ENCODE results near the gene B4GALT6.

The B4GALT6 gene

DNA sequence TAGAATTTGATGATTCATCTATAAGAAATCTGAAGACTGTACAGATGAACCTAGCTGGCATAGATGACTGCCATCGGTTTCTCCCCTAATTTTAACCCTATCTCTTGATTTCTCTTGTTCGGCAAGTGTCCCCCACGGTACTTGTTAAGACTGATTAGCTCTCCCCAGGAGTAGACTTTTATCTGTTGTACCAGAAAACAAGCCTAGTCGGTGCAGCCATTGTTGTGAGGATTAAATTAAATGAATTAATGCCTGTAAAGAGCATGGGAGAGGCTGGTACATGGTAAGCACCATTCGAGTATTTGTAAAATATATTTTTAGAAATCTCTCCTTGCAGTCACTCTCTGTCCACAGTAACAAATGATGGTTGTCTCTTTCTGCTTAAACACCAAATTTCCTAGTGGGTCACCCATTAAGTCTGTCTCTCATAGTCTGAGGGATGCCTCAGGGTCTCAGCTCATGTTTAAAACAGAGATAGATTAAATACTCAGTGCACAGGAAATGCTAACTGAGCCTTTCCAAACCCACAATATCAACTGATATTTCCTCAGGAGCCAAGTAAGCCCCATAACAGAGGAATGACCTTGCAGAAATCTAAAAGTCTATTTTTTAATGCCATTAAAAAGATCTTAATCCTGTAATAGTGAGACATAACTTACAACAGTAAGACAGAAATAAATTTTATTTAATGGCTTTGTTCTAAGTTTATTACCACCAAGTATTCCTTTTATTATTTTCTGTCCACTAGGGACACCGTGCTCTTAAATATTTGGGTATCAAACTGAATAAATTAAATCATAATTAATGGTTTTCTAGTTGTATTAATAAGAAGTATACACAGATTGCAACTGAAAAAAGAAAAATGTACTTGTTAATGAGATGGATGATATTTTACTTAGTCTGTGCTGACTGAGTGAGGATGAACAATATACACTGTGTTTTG, 2.9 kb upstream of the B4GALT6 start:
- no peak for DNase-seq

DNA sequence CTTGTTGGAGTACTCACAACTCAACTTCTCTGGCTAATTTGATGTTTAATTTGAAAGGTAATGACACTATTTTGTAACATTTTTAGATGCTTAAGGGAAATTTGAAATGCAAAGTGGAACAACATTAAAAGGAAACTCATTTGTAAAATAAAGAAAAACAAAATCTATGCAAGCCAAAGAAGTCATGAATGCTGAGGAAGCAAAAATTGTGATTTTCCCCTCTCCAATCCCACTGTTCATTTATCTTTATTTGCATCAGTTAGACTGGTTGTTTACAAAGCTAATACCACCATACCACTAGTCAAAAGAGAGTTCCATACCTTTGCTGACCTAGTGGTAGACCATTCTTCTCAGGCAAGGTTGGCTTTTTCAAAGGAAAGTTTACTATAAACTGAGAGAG, 2.2 kb upstream of the B4GALT6 start:
- no peak for DNase-seq

DNA sequence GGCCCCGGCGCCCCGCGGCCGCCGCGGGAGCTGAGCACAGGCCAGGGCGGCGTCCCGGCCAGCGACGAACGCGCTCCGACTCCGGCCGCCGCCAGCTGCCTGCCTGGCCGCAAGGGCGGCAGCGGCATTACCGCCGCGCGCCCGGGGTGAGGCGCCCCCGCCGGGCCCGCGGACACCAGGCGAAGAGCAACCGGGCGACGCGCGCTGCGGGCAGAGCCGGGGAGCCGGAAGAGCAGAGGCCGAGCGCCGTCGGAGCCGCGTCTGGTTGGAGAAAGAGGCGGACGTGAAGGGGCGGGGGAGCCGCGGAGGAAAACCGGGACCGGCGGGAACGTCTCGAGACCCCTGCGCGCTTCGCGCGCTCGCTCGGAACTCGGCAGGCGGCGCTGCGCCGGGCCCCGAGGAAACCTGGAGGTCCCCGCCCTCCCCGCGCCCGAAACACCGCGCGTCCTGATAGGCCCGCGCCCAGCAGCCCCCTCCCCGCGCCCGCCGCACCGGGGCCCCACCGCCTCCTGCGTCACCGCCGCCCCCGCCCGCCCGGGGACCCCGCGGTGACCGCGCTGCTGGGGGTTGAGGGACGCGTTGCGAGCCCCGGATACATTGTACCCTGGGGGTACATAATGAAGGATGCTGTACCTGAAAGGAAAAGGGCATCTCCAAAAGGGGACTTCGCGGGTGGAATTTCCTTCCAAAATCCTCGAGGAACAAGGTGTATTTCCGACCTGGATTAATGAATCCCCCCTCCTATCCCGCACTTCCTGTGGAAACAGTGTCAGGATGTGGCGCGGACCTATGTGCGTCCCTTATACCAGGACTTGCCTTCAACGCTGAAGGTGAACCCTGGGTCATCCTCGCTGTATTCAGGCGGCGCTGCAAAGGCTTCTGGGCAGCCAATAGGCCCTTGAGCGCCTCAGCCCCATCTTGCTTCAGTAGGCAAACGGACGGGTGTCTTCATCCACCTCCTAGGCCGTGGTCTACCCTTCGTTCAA, 1.0 kb upstream of the B4GALT6 start:
- DNase-seq = peak; percentile 88 to 94 (median 88)

DNA sequence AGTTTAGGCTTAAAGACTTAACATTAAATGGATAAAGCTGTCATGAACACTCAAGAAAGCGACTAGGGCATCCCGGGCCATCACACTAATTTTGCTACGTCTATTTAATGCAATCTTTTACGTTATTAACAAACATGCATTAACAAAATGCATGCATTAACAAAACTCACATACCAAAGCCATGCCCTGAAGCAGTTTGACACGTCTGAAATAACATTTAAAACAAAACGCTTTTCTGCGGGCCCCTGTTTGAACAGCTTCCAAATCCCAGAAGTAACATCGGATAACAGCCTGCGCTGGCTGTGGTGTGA, 458 bp downstream of the B4GALT6 start:
- no peak for DNase-seq

DNA sequence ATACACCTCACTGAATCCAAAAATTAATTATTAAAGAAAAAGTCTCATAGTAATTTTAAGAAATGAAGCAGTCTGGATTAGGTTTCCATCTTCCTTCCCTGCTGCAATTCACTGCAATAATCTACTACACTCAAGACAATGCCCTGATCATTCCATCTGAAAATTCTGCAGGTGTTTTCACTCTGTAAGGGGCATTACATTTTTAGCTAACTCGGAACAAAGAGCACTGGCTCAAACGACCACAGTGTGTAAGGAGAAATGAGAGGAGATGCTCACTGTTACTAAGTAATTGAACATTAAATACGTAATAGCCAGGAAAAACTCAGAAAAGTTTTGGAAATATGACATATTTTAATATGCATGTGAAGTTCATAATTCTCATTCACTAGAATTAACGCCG, 1.3 kb downstream of the B4GALT6 start:
- no peak for DNase-seq

DNA sequence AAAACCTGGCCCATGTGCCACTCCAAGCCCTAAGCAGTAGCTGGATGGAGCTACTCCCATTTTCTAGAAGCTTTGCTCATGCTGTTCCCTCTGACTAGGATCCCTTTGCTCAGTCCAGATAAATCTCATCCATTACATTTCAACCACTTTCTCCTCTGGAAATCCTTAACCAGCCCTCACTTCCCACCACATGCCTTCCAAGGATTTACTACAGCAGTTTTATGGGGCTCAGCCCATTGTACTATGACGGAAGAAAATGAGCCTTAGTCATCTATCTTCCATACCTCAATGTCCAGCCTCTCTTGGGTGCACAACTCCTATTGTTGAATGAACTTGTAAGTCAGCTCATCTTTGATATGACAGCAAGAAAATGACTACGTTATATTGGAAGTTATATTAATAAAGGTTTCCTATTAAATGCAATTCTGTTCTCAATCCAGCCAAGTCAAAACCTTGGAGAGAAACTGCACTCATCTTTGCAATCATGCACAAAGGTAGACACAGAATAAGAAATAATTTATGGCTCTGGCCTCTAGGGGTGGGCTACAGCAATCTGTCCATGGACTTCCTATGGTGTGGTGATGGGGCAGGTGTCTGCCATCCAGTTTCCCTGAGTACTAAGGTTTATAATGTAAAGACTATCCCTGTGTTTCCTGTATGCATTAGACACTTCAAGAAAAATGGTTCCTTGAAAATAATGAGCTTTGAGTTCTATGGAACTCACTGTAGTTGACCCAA, 3.4 kb downstream of the B4GALT6 start:
- DNase-seq = peak in 1 of 3 donors; percentile 29

DNA sequence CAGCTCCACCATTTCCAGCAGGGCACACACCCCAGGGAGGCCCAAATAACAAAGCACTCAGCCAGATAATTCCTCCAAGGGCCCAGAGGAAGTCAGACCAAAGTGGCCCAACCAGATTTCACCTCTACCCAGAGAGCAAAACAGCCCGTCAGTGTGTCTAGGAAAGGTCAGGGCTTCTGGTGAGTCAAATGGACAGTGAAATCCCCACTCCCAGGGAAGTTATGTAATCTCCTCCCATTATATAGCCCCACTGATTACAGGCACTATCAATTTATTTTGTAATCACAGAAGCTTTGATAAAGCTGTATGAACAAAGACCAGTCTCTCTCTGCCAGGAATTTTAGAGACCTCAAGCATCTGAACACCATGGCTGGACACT, 4.0 kb downstream of the B4GALT6 start:
- DNase-seq = peak; percentile 51 to 59 (median 57)

DNA sequence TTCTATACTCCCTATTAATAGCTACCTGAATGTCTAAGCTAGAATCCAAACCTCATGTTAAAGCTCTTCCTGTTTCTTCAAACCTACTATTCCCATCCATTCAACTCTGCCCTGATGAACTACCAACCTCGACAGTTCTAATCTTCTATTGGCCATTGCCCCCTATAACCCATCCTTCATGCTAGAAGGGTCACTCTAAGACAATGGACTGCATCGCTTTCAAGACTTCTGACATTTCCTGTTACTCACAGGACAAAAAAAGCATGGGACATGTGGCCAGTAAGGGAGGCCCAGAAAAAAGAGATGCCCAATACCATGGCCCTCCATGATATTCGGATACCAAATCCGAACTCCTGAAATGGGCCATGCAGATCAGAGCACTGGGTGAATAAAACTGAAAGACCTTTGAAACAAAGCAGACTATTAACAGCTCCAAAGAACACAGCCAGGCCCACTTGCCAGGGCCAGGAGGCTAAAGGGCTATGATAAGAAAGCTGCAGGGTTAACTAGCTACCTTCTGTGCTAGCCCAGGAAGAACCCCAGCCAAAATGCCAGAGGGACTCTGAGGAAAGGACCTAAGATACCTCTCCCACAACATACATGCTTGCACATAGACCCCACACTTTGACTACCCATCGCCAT, 4.5 kb downstream of the B4GALT6 start:
- DNase-seq = no peak

DNA sequence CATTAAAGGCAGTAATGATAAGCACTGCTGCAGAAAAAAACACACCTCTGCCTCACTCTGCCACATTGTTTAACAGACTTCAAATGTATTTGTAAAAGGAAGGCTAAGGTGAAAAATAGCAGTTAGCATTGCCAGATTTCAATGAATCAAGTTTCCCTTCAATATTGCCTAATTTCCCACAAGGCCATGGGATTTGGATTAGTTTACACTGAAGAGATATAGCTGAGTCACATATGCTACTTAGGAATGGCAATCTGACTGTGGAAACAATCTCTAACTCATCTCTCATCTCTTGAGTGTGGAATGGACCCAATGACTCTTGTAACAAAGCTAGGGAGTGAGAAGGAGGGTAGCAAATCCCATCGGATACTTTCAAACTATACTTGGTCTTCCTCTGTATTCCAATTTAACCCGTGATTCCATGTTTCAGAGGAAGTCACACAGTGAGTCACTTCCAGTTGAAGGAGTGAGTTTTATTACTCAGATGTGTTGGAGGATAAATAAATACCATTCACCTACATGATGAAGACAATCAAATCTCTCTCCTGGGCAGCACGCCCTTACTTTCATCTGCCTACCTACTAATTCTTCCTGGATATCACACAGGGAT, 5.1 kb downstream of the B4GALT6 start:
- peak; percentile 32 to 70 (median 62) for DNase-seq

DNA sequence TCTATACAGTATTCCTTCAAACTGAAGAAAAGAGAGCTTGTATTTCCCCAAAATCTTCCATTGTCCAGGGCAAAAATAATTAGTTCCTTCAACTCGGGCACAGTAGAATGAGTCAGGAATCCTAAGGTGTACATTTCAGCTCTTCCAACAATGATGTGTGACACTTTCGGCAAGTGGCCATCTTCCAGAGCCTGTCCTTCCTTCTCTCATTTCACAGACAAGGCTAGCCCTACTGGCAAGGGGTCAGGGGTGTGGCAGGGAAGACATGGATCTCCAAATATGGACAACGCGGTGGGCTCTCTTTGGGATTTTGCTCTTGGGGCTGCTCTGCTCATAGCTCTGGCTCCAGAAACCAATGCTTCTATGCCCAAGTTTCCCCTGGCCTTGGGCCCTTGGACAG, 6.0 kb downstream of the B4GALT6 start:
- no peak for DNase-seq

DNA sequence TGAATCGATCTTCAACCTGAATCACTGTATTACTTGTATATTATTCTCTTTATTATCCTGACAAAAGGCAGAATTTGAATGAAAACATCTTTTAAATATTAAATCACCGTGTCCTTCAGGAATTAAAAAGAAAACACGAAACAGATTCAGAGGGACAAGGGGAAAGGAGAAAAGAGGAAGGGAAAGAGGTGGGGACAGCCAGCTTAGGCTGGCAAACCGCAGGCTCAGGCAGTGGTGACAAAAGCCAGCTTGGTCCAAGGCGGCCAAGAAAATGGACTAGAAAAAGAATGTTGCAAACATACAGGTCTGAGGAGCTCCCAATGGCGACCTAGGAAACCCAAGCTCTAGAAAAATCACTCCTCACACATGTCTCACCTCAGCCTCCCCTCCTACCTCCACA, 6.8 kb downstream of the B4GALT6 start:
- peak; percentile 42 to 51 (median 48) for DNase-seq

DNA sequence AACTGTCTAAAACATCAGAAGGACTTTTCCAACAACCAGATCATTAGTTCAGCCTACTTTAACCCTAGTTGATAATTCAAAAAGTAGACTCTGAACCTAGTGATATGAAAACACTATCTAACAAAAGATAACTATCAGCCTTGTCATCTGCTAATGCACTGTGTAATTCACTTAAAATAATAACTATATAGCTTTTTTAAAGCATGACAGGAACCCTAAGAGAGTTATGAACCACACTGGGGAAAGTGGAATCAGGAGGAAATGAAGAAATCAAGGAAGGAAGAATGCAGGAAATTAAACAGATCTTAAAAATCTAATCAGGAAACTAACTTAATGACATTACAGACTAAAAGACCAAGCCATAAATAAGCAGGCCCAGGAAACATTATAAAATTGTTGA, 9.0 kb downstream of the B4GALT6 start:
- no peak for DNase-seq

DNA sequence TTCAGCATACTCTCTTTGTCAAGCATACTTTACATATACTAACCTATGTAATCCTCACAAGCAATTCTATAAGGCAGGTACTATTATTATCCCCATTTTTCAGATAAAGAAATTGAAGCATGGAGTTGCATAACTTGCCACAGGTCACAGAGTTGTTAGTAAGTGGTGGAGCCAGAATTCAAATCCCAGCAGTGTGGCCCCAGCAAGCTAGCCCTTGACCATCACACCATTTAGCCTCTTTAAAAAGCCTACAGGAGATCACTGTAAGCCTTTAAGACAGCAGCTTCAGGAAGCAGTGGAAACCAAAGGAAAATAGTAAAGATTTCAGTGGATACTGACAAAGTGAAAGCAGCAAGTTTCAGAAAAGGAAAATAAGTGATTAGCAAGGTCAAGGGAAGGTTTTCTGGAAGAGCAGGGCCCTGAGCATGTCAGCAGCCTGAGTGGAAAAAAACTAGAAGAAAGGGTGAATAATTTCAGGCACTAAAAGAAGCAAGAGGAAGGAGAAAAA, 11.7 kb downstream of the B4GALT6 start:
- DNase-seq = no peak

DNA sequence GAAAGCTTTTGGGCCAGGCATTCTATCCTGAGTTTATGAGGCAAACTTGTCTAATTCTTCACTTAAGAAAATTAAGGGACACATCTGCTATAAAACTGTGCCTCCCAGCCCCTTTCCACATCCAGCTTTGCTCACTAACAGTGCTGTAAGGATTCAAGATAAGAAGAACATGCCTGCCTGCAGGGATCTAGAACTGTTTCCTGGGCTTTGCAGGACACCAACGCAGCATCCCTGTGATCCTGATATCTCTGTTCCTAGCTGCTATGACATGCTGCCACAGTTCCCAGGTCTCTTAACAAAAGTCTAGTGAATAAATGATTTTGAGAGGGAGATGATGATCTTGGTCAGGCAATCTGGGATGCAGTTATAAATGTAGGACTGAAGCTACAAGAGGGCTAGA, 12.4 kb downstream of the B4GALT6 start:
- no peak for DNase-seq

DNA sequence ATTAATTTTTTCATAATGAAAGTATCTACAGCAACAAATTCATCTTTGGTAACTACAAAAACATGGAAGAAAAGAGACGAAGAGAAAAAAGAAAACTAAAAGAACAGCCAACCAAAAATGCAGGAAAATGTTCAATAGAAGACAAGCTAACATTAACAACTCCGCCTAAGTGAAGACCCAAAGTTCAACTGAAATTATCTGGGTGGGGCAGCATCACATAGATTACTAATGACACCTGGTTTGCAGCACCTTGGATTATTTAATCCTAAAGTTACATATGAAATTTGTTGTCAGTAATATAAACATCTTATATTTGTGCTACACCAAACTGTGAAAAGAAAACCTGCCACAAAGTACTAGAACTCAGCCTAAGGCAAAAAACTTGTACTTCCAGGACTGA, 14.8 kb downstream of the B4GALT6 start:
- DNase-seq = no peak

DNA sequence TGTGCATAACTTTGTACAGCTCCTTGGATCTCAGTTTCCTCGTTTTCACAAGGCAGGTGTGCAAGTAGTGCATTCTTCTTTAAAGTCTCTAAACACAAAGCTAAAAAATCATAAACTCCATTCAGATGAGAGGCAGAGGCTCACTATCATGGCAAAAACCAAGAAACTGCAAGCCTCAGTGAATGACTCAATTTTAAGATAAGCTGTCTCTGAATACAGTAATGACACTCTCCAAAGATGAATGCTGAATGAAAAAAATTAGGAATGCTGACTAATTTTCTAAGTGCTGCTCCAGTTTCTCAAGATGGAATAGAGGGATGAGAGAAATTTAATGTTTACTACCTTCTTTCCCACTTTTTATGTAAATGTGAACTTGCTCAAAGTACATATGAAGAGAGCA, 17.2 kb downstream of the B4GALT6 start:
- DNase-seq = no peak

DNA sequence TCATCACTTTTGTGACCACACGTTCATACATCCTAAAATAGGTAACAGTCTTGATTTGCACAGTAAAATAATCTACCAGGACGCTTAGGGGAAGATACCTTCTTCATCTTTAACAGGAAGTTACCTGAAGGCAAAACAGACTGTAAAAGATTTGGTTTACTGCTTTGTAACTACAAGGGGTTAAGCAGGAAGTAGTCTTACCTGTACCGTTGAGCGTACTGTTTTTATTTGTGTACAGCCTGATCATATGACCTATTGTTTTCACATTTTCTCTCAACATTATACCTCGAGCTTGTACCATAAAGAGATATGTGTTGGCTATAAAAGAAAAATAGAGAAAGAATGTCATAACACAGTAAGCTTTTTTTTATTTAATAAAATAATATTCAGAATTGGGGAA, 18.3 kb downstream of the B4GALT6 start:
- no peak for DNase-seq

DNA sequence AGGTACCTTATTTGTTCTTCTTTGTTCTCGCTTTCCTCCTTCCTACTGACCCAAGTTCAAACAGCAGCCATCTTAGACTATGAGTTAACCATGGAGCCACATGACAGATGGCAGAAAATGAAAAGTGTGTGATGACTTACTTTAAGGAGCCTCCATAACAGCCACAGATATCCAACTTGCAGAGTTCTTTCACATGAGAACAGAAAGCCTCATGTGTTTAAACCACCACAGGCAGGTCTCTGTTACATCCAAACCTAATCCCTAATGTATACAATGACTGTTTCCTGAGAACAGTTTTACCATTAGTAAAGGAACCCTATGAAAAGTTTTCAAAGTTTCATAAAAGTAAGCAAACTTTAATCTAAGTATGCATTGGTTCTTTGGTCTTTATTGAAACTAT, 20.3 kb downstream of the B4GALT6 start:
- DNase-seq = no peak

DNA sequence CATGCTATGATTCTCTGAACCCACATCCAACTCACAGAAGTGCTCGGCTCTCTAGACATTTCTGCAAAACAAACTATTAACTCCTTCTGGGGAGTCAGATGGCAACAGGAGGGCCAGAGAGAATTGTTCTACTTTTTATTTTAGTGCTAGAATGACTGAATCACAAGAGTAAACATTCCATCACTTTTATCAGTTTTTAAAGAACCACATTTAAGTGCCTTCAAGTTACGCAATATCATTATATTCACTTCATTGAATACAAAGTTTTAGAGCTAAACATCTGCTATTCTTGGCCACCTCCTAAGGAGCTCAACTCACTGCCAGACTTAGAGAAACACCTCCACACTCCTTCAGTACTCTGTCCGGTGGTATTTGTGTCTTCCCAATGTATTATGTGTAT, 22.4 kb downstream of the B4GALT6 start:
- DNase-seq = no peak

DNA sequence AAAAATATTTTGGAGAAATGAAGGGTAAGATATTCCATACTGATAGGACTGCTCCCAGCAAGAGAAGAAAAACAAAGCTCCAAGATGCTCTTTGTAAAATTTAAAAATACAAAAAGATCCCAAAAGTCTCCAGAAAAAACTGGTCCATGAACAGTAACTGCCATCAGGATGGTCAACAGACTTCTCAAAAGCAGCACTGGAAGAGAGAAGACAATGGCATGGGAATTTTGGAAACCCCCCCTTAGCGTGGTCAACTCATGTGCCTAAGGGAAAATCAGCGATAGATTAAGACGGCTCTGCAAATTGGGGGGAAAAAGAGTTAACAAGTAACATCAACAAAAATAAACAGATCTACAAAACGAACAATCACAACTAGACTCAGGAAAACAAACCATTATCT, 23.6 kb downstream of the B4GALT6 start:
- DNase-seq = no peak

DNA sequence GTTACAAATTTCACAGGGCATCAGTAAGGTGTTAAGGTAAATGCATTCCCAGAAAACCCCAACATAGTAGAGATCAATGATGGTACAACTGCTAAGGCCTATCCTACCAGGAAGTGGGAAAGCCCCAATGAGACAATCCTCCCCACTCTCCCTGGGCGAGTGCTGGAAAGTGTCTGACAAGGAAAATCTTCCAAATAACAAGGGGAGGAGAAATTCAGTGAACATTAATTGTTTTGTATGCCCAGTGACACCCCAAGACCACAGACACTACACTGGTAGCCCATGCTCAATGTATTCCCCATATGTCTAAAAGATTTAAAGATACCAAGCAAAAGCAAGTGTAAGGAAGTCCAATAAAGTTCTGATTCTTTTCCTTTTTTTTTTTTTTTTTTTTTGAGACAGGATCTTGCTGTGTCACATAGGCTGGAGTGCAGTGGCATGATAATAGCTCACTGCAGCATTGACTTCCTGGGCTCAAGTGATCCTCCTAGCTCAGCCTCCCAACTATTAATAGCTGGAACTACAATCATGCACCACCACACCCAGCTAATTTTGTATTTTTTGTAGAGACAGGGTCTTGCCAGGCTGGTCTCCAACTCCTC, 24.7 kb downstream of the B4GALT6 start:
- peak; percentile 61 to 73 (median 71) for DNase-seq

Data from suppressor macrophage treated with lipopolysaccharide for 1 hour (primary cell).